Liver (tissue), 9 donors: ENCODE data around the gene OLA1. TPM values are rescaled to one million over a fixed set of nuclear protein-coding genes. Genes with fewer than 3 reads are reported as not detected.

Experiments used
- DNase-seq: peaks from one replicate; pipeline ENCODE4 v3.0.0-alpha.2; 2017; ENCODE audit warnings: low spot score
- H3K27ac ChIP-seq, 2 donors: one replicate each; pipeline ENCODE4 v1.7.0; 2013; ENCODE audit warnings: inconsistent platforms in 2 of 2, low read length in 2 of 2, control low read depth in 1 of 2, low read depth in 1 of 2, mild to moderate bottlenecking in 1 of 2
- H3K27me3 ChIP-seq, 4 donors: one replicate each; pipeline versions ENCODE4 v1.6.1 to v1.7.0; 2013; ENCODE audit warnings: low read length in 3 of 4, inconsistent platforms in 1 of 4, mild to moderate bottlenecking in 1 of 4, moderate library complexity in 1 of 4; ENCODE audit not compliant: control insufficient read depth in 4 of 4, insufficient read depth in 4 of 4
- H3K36me3 ChIP-seq, 4 donors: one replicate each; pipeline versions ENCODE4 v1.6.1 to v1.7.0; 2013; ENCODE audit warnings: low read length in 3 of 4, mild to moderate bottlenecking in 3 of 4, low read depth in 1 of 4, moderate library complexity in 1 of 4; ENCODE audit not compliant: control insufficient read depth in 4 of 4, insufficient read depth in 3 of 4
- H3K4me1 ChIP-seq, 4 donors: one replicate each; pipeline versions ENCODE4 v1.6.1 to v1.7.0; 2013; ENCODE audit warnings: low read length in 3 of 4, mild to moderate bottlenecking in 3 of 4, moderate library complexity in 1 of 4; ENCODE audit not compliant: control insufficient read depth in 4 of 4, insufficient read depth in 4 of 4
- H3K4me3 ChIP-seq, 3 donors: one replicate each; pipeline versions ENCODE4 v1.6.1 to v1.7.0; 2013; ENCODE audit warnings: low read length in 3 of 3, control low read depth in 1 of 3, low read depth in 1 of 3, mild to moderate bottlenecking in 1 of 3
- H3K9ac ChIP-seq, 2 donors: one replicate each; pipeline ENCODE4 v1.7.0; 2013; ENCODE audit warnings: low read length in 2 of 2, mild to moderate bottlenecking in 2 of 2, moderate library complexity in 2 of 2, control low read depth in 1 of 2, low read depth in 1 of 2
- H3K9me3 ChIP-seq, 4 donors: one replicate each; pipeline versions ENCODE4 v1.6.1 to v1.7.0; 2013; ENCODE audit warnings: low read length in 3 of 4; ENCODE audit not compliant: control insufficient read depth in 4 of 4
- CTCF ChIP-seq: fragments of 150-350 bp; IDR thresholded peaks from 2 replicates; pipeline ENCODE4 v1.5.1; 2017; ENCODE audit warnings: improper control_type of control experiment, low read depth, low read length; ENCODE audit not compliant: missing input control
- EGR1 ChIP-seq, 2 donors: IDR thresholded peaks; 2 replicates each; pipeline ENCODE4 v1.6.1; 2016 to 2018; ENCODE audit warnings: antibody characterized with exemption in 2 of 2, low read depth in 2 of 2
- FOXA1 ChIP-seq: IDR thresholded peaks from 2 replicates; pipeline ENCODE4 v1.6.1; 2016; ENCODE audit warnings: antibody characterized with exemption
- FOXA2 ChIP-seq: IDR thresholded peaks from 2 replicates; pipeline ENCODE4 v1.6.1; 2016; ENCODE audit warnings: antibody characterized with exemption
- GABPA ChIP-seq, 2 donors: IDR thresholded peaks in 1 of 2; conservative IDR thresholded peaks in 1 of 2; 2 replicates each; pipeline ENCODE4 v1.6.1; 2016; ENCODE audit warnings: antibody characterized with exemption in 2 of 2, mild to moderate bottlenecking in 1 of 2, moderate library complexity in 1 of 2
- HNF4A ChIP-seq, 2 donors: conservative IDR thresholded peaks; 2 replicates each; pipeline ENCODE4 v1.6.1; 2016; ENCODE audit warnings: antibody characterized with exemption in 2 of 2, mild to moderate bottlenecking in 2 of 2
- HNF4G ChIP-seq: IDR thresholded peaks from 2 replicates; pipeline ENCODE4 v1.6.1; 2016; ENCODE audit warnings: antibody characterized with exemption
- MAX ChIP-seq: IDR thresholded peaks from 2 replicates; pipeline ENCODE4 v1.6.1; 2016; ENCODE audit warnings: antibody characterized with exemption
- NR2F2 ChIP-seq: IDR thresholded peaks from 2 replicates; pipeline ENCODE4 v1.6.1; 2016; ENCODE audit warnings: antibody characterized with exemption
- RAD21 ChIP-seq, 2 donors: IDR thresholded peaks; 2 replicates each; pipeline ENCODE4 v1.6.1; 2016; ENCODE audit warnings: antibody characterized with exemption in 2 of 2, mild to moderate bottlenecking in 2 of 2
- RXRA ChIP-seq, 2 donors: IDR thresholded peaks; 2 replicates each; pipeline ENCODE4 v1.6.1; 2017 to 2018; ENCODE audit warnings: antibody characterized with exemption in 2 of 2, mild to moderate bottlenecking in 1 of 2
- SP1 ChIP-seq: IDR thresholded peaks from 2 replicates; pipeline ENCODE4 v1.6.1; 2018; ENCODE audit warnings: antibody characterized with exemption, mild to moderate bottlenecking
- TAF1 ChIP-seq: conservative IDR thresholded peaks from 2 replicates; pipeline ENCODE4 v1.6.1; 2016; ENCODE audit warnings: antibody characterized with exemption, mild to moderate bottlenecking
- YY1 ChIP-seq: IDR thresholded peaks from 2 replicates; pipeline ENCODE4 v1.6.1; 2016; ENCODE audit warnings: antibody characterized with exemption, mild to moderate bottlenecking
- ZBTB33 ChIP-seq: IDR thresholded peaks from 2 replicates; pipeline ENCODE4 v1.6.1; 2016; ENCODE audit warnings: antibody characterized with exemption
- WGBS: extraction: QIAGEN DNeasy Blood & Tissue Kit; methylation state at CpG from one replicate; pipeline ENCODE4 v1.1.7; 2013; 5-methylcytosine and 5-hydroxymethylcytosine counted together
- polyA plus RNA-seq, 2 donors: library from polyadenylated mRNA; stranded (reverse) in 1 of 2; unstranded in 1 of 2; fragments of 200-250 nt in 1 of 2; fragments of >200 nt in 1 of 2; fragmentation: Nextera tagmentation in 1 of 2; extraction: Ambion mirVana in 1 of 2; gene quantifications; one replicate each; pipeline versions ENCODE4 v1.2.1 to v1.2.3, GENCODE V29; 2013 to 2015
- total RNA-seq, 2 donors: library from RNA; depleted of rRNA; stranded (reverse); fragments of >200 nt; gene quantifications; one replicate each; pipeline ENCODE4 v1.2.3, GENCODE V29; 2014
- TF ChIP-seq, protein P1 (sequence below): IDR thresholded peaks from 2 replicates; pipeline ENCODE4 v1.6.1; 2016; ENCODE audit warnings: antibody characterized with exemption, mild to moderate bottlenecking
- TF ChIP-seq, protein P2 (sequence below): IDR thresholded peaks from 2 replicates; pipeline ENCODE4 v1.6.1; 2016; ENCODE audit warnings: antibody characterized with exemption
- donor health status: healthy.
- donor health status: healthy.
- donor health status: healthy.
- donor health status: healthy.
- donor health status: healthy.

OLA1 gene
- total and polyA plus RNA-seq, 4 donors, result 23.4 to 38.1 (median 32.3) TPM

DNA sequence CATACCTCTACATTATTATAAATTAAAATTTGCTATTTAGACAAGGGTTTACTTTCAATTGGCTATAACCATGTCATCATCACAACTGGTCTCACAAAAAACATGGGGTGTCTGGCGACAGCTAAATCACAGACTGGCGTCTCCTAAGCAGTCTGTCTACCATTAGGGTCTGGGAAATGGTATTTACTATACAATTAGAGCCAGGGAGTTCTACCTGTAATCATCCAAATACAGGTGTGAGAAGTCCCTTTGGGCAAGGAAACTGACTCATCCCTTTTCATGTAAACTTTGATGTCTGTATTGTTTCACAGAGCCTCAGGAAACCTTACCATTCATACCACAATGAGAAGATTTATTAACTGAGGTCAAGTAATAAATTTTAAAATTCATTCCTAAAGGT, 126.7 kb downstream of the OLA1 start:
- TF ChIP-seq, protein P1, sequence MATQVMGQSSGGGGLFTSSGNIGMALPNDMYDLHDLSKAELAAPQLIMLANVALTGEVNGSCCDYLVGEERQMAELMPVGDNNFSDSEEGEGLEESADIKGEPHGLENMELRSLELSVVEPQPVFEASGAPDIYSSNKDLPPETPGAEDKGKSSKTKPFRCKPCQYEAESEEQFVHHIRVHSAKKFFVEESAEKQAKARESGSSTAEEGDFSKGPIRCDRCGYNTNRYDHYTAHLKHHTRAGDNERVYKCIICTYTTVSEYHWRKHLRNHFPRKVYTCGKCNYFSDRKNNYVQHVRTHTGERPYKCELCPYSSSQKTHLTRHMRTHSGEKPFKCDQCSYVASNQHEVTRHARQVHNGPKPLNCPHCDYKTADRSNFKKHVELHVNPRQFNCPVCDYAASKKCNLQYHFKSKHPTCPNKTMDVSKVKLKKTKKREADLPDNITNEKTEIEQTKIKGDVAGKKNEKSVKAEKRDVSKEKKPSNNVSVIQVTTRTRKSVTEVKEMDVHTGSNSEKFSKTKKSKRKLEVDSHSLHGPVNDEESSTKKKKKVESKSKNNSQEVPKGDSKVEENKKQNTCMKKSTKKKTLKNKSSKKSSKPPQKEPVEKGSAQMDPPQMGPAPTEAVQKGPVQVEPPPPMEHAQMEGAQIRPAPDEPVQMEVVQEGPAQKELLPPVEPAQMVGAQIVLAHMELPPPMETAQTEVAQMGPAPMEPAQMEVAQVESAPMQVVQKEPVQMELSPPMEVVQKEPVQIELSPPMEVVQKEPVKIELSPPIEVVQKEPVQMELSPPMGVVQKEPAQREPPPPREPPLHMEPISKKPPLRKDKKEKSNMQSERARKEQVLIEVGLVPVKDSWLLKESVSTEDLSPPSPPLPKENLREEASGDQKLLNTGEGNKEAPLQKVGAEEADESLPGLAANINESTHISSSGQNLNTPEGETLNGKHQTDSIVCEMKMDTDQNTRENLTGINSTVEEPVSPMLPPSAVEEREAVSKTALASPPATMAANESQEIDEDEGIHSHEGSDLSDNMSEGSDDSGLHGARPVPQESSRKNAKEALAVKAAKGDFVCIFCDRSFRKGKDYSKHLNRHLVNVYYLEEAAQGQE, result no peak
- TF ChIP-seq HNF4G (no peak), RAD21 (IDR thresholded peaks at IDR 0.05) (no peak), FOXA2 (no peak), FOXA1 (no peak)
- H3K27ac ChIP-seq, result no peak overlapping the region
- no peaks in the 10 kb centered on the region for H3K4me1 ChIP-seq
- H3K9ac ChIP-seq, result no peak overlapping the region
- H3K4me3 ChIP-seq, result no peak overlapping the region
- no peaks in the 10 kb centered on the region for H3K27me3 ChIP-seq
- no peaks in the 10 kb centered on the region for H3K9me3 ChIP-seq
- WGBS, result 98% methylated on average over 2 of the region's 2 CpGs
- peaks cover 0 to 2% (median 0%) of the 10 kb centered on the region in 4 donors for H3K36me3 ChIP-seq
- no peak for DNase-seq

DNA sequence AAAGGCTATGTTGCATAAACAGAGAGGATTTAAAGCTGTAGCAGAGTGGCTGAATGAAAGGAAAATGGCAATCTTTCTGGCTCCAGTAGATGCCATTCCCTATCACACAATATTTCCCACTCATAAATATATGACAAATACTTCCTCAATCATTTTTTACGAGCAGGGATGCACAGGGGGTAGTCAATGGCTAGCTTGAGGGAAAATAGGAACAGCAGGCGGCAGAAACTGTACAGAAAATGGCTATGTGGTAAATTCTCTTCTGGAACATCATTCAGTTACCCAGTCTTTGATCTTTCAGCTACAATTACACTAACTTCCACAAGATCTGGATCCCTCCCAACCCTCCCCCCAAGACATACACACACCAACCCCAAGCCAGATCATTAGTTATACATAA, 127.2 kb downstream of the OLA1 start:
- H3K9ac ChIP-seq, result no peak overlapping the region
- WGBS, result 98% methylated on average over 2 of the region's 2 CpGs
- DNase-seq, result no peak
- TF ChIP-seq FOXA1 (no peak), RXRA (IDR thresholded peaks at IDR 0.05) (no peak), FOXA2 (no peak), EGR1 (IDR thresholded peaks at IDR 0.05; ENCODE audit: low read depth in 2 of 2) (no peak), HNF4G (no peak), SP1 (no peak), TAF1 (no peak), NR2F2 (no peak), CTCF (no peak), GABPA (IDR thresholded peaks at IDR 0.05 in 1 of 2, conservative IDR thresholded peaks at IDR 0.05 in 1 of 2) (no peak), MAX (no peak), HNF4A (conservative IDR thresholded peaks at IDR 0.05) (no peak), YY1 (no peak), ZBTB33 (no peak)
- TF ChIP-seq, protein P2, sequence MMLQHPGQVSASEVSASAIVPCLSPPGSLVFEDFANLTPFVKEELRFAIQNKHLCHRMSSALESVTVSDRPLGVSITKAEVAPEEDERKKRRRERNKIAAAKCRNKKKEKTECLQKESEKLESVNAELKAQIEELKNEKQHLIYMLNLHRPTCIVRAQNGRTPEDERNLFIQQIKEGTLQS, result no peak
- TF ChIP-seq, protein P1, result no peak
- no peaks in the 10 kb centered on the region for H3K27me3 ChIP-seq
- H3K27ac ChIP-seq, result no peak overlapping the region
- H3K4me3 ChIP-seq, result no peak overlapping the region
- H3K4me1 ChIP-seq, result no peaks in the 10 kb centered on the region
- H3K36me3 ChIP-seq, result peaks cover 0 to 2% (median 0%) of the 10 kb centered on the region in 4 donors
- no peaks in the 10 kb centered on the region for H3K9me3 ChIP-seq
